ENCODE measurements around the gene HLCS.

DNA sequence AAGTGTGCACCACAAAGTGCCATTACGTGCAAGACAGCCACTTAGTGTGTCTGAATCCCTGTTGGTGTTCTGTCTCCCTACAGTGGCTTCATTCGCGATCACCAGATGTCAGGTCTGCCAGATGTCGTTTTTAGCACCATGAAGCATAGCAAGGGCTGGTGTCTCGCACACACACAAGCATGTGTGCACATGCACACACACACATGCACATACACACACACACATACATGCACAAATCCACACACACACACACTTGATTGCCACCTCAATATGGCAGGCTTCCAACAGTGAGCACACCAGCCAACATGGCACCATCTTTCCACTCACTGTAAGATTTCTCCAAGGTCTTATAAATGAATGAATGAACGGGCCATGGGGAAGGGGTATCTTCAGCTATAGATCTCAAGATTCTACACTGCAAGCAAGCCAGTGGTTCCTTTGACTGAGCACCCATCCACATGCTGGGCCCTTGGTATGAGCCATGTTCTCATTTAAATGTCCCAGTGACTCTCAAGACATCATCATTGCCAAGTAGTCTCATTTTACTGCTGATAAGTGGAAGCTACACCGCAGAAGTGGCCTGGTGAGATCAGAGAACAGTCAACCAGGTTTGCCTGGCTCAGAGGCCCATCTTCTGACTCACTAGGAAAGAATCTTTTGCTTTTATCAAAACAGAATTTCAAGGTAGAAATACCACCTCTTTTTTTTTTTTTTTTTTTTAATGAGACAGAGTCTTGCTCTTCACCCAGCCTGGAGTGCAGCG, 182.7 kb downstream of the HLCS start:
- TF ChIP-seq, protein P1, sequence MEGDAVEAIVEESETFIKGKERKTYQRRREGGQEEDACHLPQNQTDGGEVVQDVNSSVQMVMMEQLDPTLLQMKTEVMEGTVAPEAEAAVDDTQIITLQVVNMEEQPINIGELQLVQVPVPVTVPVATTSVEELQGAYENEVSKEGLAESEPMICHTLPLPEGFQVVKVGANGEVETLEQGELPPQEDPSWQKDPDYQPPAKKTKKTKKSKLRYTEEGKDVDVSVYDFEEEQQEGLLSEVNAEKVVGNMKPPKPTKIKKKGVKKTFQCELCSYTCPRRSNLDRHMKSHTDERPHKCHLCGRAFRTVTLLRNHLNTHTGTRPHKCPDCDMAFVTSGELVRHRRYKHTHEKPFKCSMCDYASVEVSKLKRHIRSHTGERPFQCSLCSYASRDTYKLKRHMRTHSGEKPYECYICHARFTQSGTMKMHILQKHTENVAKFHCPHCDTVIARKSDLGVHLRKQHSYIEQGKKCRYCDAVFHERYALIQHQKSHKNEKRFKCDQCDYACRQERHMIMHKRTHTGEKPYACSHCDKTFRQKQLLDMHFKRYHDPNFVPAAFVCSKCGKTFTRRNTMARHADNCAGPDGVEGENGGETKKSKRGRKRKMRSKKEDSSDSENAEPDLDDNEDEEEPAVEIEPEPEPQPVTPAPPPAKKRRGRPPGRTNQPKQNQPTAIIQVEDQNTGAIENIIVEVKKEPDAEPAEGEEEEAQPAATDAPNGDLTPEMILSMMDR (conservative IDR thresholded peaks at IDR 0.05 in 1 of 2, IDR thresholded peaks at IDR 0.05 in 1 of 2; ENCODE audit: low read depth in 1 of 2, low read length in 2 of 2): no peak
- TF ChIP-seq EZH2 (IDR thresholded peaks at IDR 0.05; ENCODE audit: low read length, missing control alignments): no peak
